IMR-90 (cell line): ENCODE results near the gene ZNF512. TPM values are rescaled to one million over a fixed set of nuclear protein-coding genes. Genes with fewer than 3 reads are reported as not detected.

Experiments
- ATAC-seq: fragments of 200-7000 bp; cut with Tn5 transposase; 2 replicates; pipeline ENCODE4 v1.9.1; 2020; ENCODE audit warnings: low read depth, mild to moderate bottlenecking, moderate library complexity
- BruUV-seq: library from RNA; stranded (reverse); fragments of 400-500 nt; replicated peaks from 2 replicates; lab custom pipeline; 2021; lab: Mats Ljungman, UMichigan
- CTCF ChIA-PET: fragments of 300-600 bp; formaldehyde crosslinking; extraction: SDS; loops from one replicate; lab custom pipeline; 2021; ENCODE audit warnings: antibody characterized with exemption; lab: Yijun Ruan, JAX
- POLR2A ChIA-PET: fragments of 300-600 bp; sonication (Branson Sonifier 250); formaldehyde crosslinking; loops from one replicate; lab custom pipeline; 2022; ENCODE audit warnings: antibody characterized with exemption; ENCODE audit not compliant: unreplicated experiment; lab: Charles Lee
- DNase-seq: peaks from one replicate; pipeline ENCODE4 v3.0.0; 2013
- H2AFZ ChIP-seq: replicated peaks from 2 replicates; pipeline ENCODE3; 2013; ENCODE audit warnings: low read length, mild to moderate bottlenecking; ENCODE audit not compliant: poor library complexity
- H2AK5ac ChIP-seq: 2 replicates; pipeline ENCODE4 v1.6.1; 2013; ENCODE audit warnings: low read depth, low read length, inconsistent platforms
- H2AK9ac ChIP-seq: replicated peaks from 2 replicates; pipeline ENCODE3; 2013; ENCODE audit warnings: mild to moderate bottlenecking, low read depth, low read length, moderate library complexity; ENCODE audit not compliant: poor library complexity
- H2BK120ac ChIP-seq: 2 replicates; pipeline ENCODE4 v1.6.1; 2013; ENCODE audit warnings: low read depth, low read length, inconsistent platforms
- H2BK15ac ChIP-seq: 3 replicates; pipeline ENCODE4 v1.6.1; 2013; ENCODE audit warnings: low read depth, low read length, inconsistent platforms
- H2BK20ac ChIP-seq: 2 replicates; pipeline ENCODE4 v1.6.1; 2013; ENCODE audit warnings: low read depth, mild to moderate bottlenecking, inconsistent platforms, low read length, moderate library complexity
- H2BK5ac ChIP-seq: 2 replicates; pipeline ENCODE4 v1.6.1; 2013; ENCODE audit warnings: mild to moderate bottlenecking, low read depth, low read length, inconsistent platforms; ENCODE audit not compliant: poor library complexity, severe bottlenecking
- H3K14ac ChIP-seq: replicated peaks from 2 replicates; pipeline ENCODE4 v1.6.1; 2013; ENCODE audit warnings: low read depth, low read length, inconsistent platforms
- H3K18ac ChIP-seq: 2 replicates; pipeline ENCODE4 v1.6.1; 2013; ENCODE audit warnings: low read depth, low read length, control low read depth
- H3K23ac ChIP-seq: 2 replicates; pipeline ENCODE4 v1.6.1; 2013; ENCODE audit warnings: low read depth, low read length, inconsistent platforms
- H3K27ac ChIP-seq: 2 replicates; pipeline ENCODE4 v1.5.1; 2013; ENCODE audit warnings: mild to moderate bottlenecking, control low read depth, low read length; ENCODE audit not compliant: insufficient read depth
- H3K27me3 ChIP-seq: 2 replicates; pipeline ENCODE4 v1.6.1; 2013; ENCODE audit warnings: low read length; ENCODE audit not compliant: control insufficient read depth, insufficient read depth
- H3K36me3 ChIP-seq: 2 replicates; pipeline ENCODE4 v1.6.1; 2013; ENCODE audit warnings: low read length, mixed read lengths; ENCODE audit not compliant: control insufficient read depth, insufficient read depth
- H3K4ac ChIP-seq: 2 replicates; pipeline ENCODE4 v1.6.1; 2013; ENCODE audit warnings: low read depth, low read length, inconsistent platforms
- H3K4me1 ChIP-seq: 2 replicates; pipeline ENCODE4 v1.6.1; 2013; ENCODE audit warnings: low read length, mixed read lengths; ENCODE audit not compliant: control insufficient read depth, insufficient read depth
- H3K4me2 ChIP-seq: 2 replicates; pipeline ENCODE4 v1.6.1; 2013; ENCODE audit warnings: low read depth, mild to moderate bottlenecking, control low read depth, low read length, moderate library complexity
- H3K4me3 ChIP-seq: 2 replicates; pipeline ENCODE4 v1.5.1; 2013; ENCODE audit warnings: low read depth, mild to moderate bottlenecking, control low read depth, low read length, moderate library complexity; ENCODE audit not compliant: insufficient read depth
- H3K56ac ChIP-seq: 2 replicates; pipeline ENCODE4 v1.6.1; 2013; ENCODE audit warnings: low read length, inconsistent platforms; ENCODE audit not compliant: insufficient read depth; ENCODE audit errors: extremely low read depth
- H3K79me1 ChIP-seq, 2 experiments: 2 replicates each; pipeline ENCODE4 v1.6.1; 2013; ENCODE audit warnings: low read length in 2 of 2, inconsistent platforms in 1 of 2, low read depth in 1 of 2
- H3K9ac ChIP-seq: 2 replicates; pipeline ENCODE4 v1.6.1; 2013; ENCODE audit warnings: low read depth, low read length, control low read depth
- H3K9me1 ChIP-seq: 2 replicates; pipeline ENCODE4 v1.6.1; 2013; ENCODE audit warnings: low read length, inconsistent platforms; ENCODE audit not compliant: insufficient read depth
- H3K9me3 ChIP-seq: 2 replicates; pipeline ENCODE4 v1.6.1; 2013; ENCODE audit warnings: low read length; ENCODE audit not compliant: control insufficient read depth, insufficient read depth
- H4K20me1 ChIP-seq: 2 replicates; pipeline ENCODE4 v1.6.1; 2013; ENCODE audit warnings: low read length, inconsistent platforms; ENCODE audit not compliant: insufficient read depth
- H4K5ac ChIP-seq: 2 replicates; pipeline ENCODE4 v1.6.1; 2013; ENCODE audit warnings: mild to moderate bottlenecking, low read depth, low read length, control low read depth
- H4K8ac ChIP-seq, 2 experiments: 2 replicates each; pipeline ENCODE4 v1.6.1; 2013; ENCODE audit warnings: low read depth in 2 of 2, low read length in 2 of 2, control low read depth in 1 of 2, inconsistent platforms in 1 of 2
- H4K91ac ChIP-seq: 2 replicates; pipeline ENCODE4 v1.6.1; 2013; ENCODE audit warnings: low read depth, low read length, inconsistent platforms; ENCODE audit not compliant: insufficient read depth
- CEBPB ChIP-seq: IDR thresholded peaks from 2 replicates; pipeline ENCODE4 v1.6.1; 2012; ENCODE audit warnings: low read depth, low read length, improper control_type of control experiment
- WGBS, 2 experiments: methylation state at CpG; one replicate each; pipeline versions ENCODE4 v1.1.5 to v1.1.7; 2013; ENCODE audit warnings: missing lambda C conversion rate in 2 of 2; ENCODE audit not compliant: insufficient read length in 1 of 2; ENCODE audit errors: extremely low coverage in 2 of 2; 5-methylcytosine and 5-hydroxymethylcytosine counted together
- dilution Hi-C: fragments of 300-500 bp; cut with HindIII; formaldehyde crosslinking; loops from one replicate; pipeline ENCODE4 v1.14.3; 2018; ENCODE audit warnings: low sequenced_read_pairs; ENCODE audit not compliant: unreplicated experiment
- in situ Hi-C: fragments of 300-500 bp; cut with MboI; formaldehyde crosslinking; loops from 3 replicates; pipeline ENCODE4 v1.14.3; 2019; ENCODE audit warnings: low sequenced_read_pairs, inconsistent platforms, mixed read lengths
- intact Hi-C: fragments of 100-400 bp; cut with micrococcal nuclease; formaldehyde crosslinking; loops from 2 replicates; pipeline ENCODE4 v1.10.0; 2022
- polyA plus RNA-seq, 3 experiments: library from polyadenylated mRNA; depleted of rRNA; stranded (reverse); fragments of >200 nt; gene quantifications; 2 replicates each; pipeline ENCODE4 v1.2.3, GENCODE V29; 2012; ENCODE audit warnings: low replicate concordance in 1 of 3
- total RNA-seq: library from RNA; depleted of rRNA; stranded (reverse); fragments of >200 nt; gene quantifications from 2 replicates; pipeline ENCODE4 v1.2.3, GENCODE V29; 2012

Gene ZNF512
- total and polyA plus RNA-seq, 2 of the 4 experiments (the other 2 are of a cell fraction) = 25.8 to 56.5 TPM

DNA sequence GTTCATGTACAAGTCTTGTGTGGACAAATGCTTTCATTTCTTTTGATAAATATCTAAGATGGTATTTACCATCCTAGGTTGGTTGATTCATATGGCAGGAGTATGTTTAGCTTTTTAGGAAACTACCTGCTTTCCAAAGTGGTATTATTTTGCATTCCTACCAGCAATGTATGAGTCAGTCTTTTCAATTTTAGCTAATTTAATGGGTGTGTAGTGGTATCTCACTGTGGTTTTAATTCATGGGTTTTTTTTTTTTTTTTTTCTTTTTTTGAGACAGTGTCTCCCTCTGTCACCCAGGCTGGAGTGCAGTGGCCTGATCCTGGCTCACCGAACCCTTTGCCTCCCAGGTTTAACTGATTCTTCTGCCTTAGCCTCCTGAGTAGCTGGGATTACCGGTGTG, 4.2 kb downstream of the ZNF512 start:
- no peak for TF ChIP-seq CEBPB
- no peak overlapping the region for H2AK5ac ChIP-seq
- H3K23ac ChIP-seq = no peak overlapping the region
- H3K4me3 ChIP-seq = no peak overlapping the region
- H3K79me1 ChIP-seq = peaks cover 10 to 42% of the 10 kb centered on the region in 2 experiments
- H3K4ac ChIP-seq = no peak overlapping the region
- no peak overlapping the region for H3K14ac ChIP-seq
- CTCF ChIA-PET = interaction anchor here (0.6 kb wide), 1 partner anchor 10 kb away, joined by 6 read pairs; no protein-coding TSS in a partner anchor
- POLR2A ChIA-PET = no interaction called here
- no peak overlapping the region for H2BK120ac ChIP-seq
- no peak overlapping the region for H2BK20ac ChIP-seq
- H3K9me3 ChIP-seq = peaks cover 4% of the 10 kb centered on the region
- no peak overlapping the region for H2AFZ ChIP-seq
- intact Hi-C loops (no loop called here), dilution Hi-C loops (no loop called here), in situ Hi-C loops (no loop called here)
- H2AK9ac ChIP-seq = no peak overlapping the region
- H3K9me1 ChIP-seq = peaks cover 6% of the 10 kb centered on the region; the same call in 1 of the 2 replicates
- no peak overlapping the region for H3K27ac ChIP-seq
- H3K18ac ChIP-seq = no peak overlapping the region
- WGBS, 2 experiments = no CpG with 5 or more reads among the region's 2 CpGs
- DNase-seq (no peak), ATAC-seq (no peak)
- H3K56ac ChIP-seq = no peak overlapping the region
- H3K27me3 ChIP-seq = no peaks in the 10 kb centered on the region
- H3K36me3 ChIP-seq = no peaks in the 10 kb centered on the region
- no peak overlapping the region for H3K9ac ChIP-seq
- no peak overlapping the region for H2BK5ac ChIP-seq
- H4K5ac ChIP-seq = no peak overlapping the region
- H4K91ac ChIP-seq = no peak overlapping the region
- H3K4me1 ChIP-seq = peaks cover 5% of the 10 kb centered on the region; the same call in 1 of the 2 replicates
- no peak overlapping the region for H2BK15ac ChIP-seq
- no peak overlapping the region for H4K8ac ChIP-seq
- no TSS peak for BruUV-seq
- peaks cover 25% of the 10 kb centered on the region for H4K20me1 ChIP-seq
- no peak overlapping the region for H3K4me2 ChIP-seq
